ENCODE data around the gene SLC2A8. TPM values are rescaled to one million over a fixed set of nuclear protein-coding genes. Genes with fewer than 3 reads are reported as not detected.
A peak's percentile ranks its signal among the peaks of the same experiment; 100 is the strongest.

The SLC2A8 gene
- total RNA-seq, 1 donor from 2014 or later, result 75.7 TPM

DNA sequence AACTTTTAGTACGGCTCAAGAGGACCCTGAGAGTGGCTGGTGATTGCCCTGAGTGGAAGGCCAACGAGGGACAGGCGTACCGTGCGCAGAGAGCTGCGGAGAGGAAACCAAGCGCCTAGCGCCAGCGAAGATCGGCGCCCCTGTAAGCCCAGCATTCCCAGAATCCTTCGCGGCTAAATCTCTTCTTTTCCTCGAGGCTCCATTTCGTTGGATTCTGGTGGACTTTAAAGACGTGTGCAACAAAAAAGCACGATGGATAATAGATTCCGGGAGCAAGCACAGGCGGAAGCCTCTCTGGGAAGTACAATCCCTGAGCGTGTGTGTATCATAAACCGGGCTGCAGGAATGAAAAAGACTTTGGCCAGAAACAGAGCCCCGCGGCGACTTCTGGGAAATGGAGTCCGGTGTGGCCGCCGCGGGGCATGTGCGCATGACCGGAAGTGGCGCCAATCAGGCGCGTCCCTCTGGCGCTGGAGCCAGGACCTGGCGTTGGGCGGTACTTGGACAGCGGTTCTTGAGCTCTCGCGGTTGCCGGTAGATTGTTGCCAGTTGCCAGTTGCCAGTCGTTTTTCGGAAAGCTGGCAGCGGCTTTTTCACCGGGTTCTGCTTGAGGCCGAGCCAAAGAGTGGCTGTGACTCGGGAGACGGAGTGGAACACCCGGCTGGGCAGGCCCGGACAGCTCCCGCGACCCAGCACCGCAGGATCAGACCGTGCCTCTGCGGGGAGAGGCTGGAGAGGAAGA lies 27.1 kb downstream of the SLC2A8 start, which contains the start of gene ZNF79:
Gene ZNF79 (plus strand): TSS at position 449 of the 742 bp plus-strand sequence. CDS start 406 bp downstream, outside the sequence.
- DNase-seq (ENCODE audit: low spot score in 2 of 2), result peak; percentile 80 to 96
- H3K9me3 ChIP-seq, result no peaks in the 10 kb centered on the region
- TF ChIP-seq, protein P1, sequence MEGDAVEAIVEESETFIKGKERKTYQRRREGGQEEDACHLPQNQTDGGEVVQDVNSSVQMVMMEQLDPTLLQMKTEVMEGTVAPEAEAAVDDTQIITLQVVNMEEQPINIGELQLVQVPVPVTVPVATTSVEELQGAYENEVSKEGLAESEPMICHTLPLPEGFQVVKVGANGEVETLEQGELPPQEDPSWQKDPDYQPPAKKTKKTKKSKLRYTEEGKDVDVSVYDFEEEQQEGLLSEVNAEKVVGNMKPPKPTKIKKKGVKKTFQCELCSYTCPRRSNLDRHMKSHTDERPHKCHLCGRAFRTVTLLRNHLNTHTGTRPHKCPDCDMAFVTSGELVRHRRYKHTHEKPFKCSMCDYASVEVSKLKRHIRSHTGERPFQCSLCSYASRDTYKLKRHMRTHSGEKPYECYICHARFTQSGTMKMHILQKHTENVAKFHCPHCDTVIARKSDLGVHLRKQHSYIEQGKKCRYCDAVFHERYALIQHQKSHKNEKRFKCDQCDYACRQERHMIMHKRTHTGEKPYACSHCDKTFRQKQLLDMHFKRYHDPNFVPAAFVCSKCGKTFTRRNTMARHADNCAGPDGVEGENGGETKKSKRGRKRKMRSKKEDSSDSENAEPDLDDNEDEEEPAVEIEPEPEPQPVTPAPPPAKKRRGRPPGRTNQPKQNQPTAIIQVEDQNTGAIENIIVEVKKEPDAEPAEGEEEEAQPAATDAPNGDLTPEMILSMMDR (IDR thresholded peaks at IDR 0.05), result no peak
- peaks cover 7 to 13% of the 10 kb centered on the region in 2 donors for H3K36me3 ChIP-seq
- peak within 1 kb of the TSS; percentile 79 to 91 for H3K27ac ChIP-seq
- H3K27me3 ChIP-seq, result no peaks in the 10 kb centered on the region
- H3K4me1 ChIP-seq, result peaks cover 7 to 28% of the 10 kb centered on the region in 2 donors
- intact Hi-C loops (cut with DNase I), result loop anchor here (1.0 kb wide), 2 partner anchors 27 kb away; partner anchors contain the start of genes LRSAM1, RPL12 and SLC2A8
- H3K4me3 ChIP-seq, result peak within 1 kb of the TSS; percentile 86

DNA sequence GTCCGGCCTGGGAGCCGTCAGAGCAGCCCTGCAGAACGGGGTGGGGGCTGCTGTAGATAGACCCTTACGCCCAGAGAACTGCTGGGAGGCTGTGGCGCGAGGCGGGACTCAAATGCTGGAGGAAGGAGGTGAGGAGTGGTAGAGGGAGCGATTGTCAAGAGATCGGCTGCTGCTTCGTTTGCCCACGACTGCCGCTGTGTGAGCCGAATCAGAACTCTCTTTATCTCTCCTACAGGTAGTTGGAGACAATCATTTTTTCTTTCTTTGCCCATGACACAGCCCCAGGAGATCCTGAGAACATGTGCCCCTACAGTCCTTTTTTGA lies 27.7 kb downstream of the SLC2A8 start:
- Histone ChIP-seq H3K9me3 (no peaks in the 10 kb centered on the region), H3K4me3 (peak overlapping the region; percentile 86), H3K36me3 (peaks cover 11 to 19% of the 10 kb centered on the region in 2 donors), H3K4me1 (peaks cover 7 to 28% of the 10 kb centered on the region in 2 donors), H3K27ac (peak overlapping the region; percentile 79 to 91), H3K27me3 (no peaks in the 10 kb centered on the region)
- TF ChIP-seq, protein P1 (IDR thresholded peaks at IDR 0.05), result peak in 1 of 3 experiments; percentile 5
- no peak for DNase-seq (ENCODE audit: low spot score in 2 of 2)
- intact Hi-C loops (cut with DNase I), result loop anchor here (1.0 kb wide), 2 partner anchors 27 kb away; partner anchors contain the start of genes LRSAM1, RPL12 and SLC2A8

DNA sequence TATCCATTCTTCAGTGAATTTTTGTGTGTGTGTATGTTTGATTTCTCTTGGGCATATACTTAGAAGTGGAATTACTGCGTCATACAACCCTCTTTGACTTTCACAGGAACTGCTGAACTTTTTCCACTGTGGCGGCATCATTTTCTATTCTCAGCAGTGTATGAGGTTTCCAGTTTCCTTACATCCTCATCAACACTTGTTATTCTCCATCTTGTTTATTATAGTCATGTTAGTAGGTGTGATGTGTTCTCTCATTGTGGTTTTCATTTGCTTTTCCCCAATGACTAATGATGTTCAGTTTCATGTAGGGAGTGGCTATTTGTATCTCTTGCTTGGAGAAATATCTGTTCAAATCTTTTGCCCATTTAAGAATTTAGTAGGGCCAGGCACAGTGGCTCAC lies 29.8 kb downstream of the SLC2A8 start:
- TF ChIP-seq, protein P1 (IDR thresholded peaks at IDR 0.05), result no peak
- peaks cover 23 to 31% of the 10 kb centered on the region in 2 donors for H3K36me3 ChIP-seq
- H3K4me1 ChIP-seq, result peaks cover 7 to 28% of the 10 kb centered on the region in 2 donors
- intact Hi-C loops (cut with DNase I), result no loop called here
- H3K9me3 ChIP-seq, result no peaks in the 10 kb centered on the region
- no peak overlapping the region for H3K27ac ChIP-seq
- no peak for DNase-seq (ENCODE audit: low spot score in 2 of 2)
- H3K4me3 ChIP-seq, result no peak overlapping the region
- H3K27me3 ChIP-seq, result no peaks in the 10 kb centered on the region

DNA sequence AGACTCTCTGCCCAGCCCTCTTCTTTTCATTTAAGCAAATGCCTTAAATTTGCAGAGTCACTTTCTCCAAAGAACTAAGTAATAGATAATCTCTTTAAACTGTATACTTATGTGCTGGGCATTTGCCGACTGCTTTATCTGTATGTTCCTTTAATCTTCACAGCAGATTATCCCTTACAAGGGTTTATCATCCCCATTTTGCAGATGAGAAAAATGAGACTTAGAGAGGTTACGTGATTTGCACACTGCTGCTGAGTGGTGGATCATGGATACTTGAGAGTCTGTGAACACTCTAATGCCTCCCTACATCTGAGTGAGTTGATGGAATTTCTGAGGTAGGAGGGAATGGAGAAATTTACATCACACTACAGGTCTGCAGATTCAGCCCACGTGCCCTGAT lies 31.4 kb downstream of the SLC2A8 start:
- intact Hi-C loops (cut with DNase I), result no loop called here
- Histone ChIP-seq H3K27ac (no peak overlapping the region), H3K4me1 (peaks cover 0 to 17% of the 10 kb centered on the region in 2 donors), H3K9me3 (no peaks in the 10 kb centered on the region), H3K36me3 (peaks cover 28 to 36% of the 10 kb centered on the region in 2 donors), H3K4me3 (no peak overlapping the region), H3K27me3 (no peaks in the 10 kb centered on the region)
- no peak for DNase-seq (ENCODE audit: low spot score in 2 of 2)
- TF ChIP-seq, protein P1 (IDR thresholded peaks at IDR 0.05), result no peak

DNA sequence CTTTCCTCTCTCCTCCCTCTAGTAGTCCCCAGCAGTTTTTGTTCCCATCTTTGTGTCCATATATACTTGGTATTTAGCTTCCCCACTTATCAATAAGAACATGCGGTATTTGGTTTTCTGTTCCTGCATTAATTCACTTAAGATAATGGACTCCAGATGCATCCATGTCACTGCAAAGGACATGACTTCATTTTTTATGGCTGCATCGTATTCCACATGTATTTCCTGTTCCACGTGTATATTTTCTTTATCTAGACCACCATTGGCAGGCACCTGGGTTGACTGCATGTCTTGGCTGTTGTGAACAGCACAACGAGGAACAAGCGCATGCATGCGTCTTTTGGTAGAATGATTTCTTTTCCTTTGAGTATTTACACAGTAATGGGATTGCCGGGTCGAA lies 33.4 kb downstream of the SLC2A8 start:
- H3K9me3 ChIP-seq, result no peaks in the 10 kb centered on the region
- no peaks in the 10 kb centered on the region for H3K27me3 ChIP-seq
- peaks cover 47 to 57% of the 10 kb centered on the region in 2 donors for H3K36me3 ChIP-seq
- intact Hi-C loops (cut with DNase I), result no loop called here
- H3K4me1 ChIP-seq, result peaks cover 0 to 9% of the 10 kb centered on the region in 2 donors
- TF ChIP-seq, protein P1 (IDR thresholded peaks at IDR 0.05), result no peak
- DNase-seq (ENCODE audit: low spot score in 2 of 2), result no peak
- no peak overlapping the region for H3K4me3 ChIP-seq
- no peak overlapping the region for H3K27ac ChIP-seq

All from ascending aorta (tissue), 2 donors.